DND-41 (cell line): ENCODE measurements around the gene GPRIN2.

Experiments
- EZH2 ChIP-seq: IDR thresholded peaks from 3 replicates; pipeline ENCODE4 v1.6.1; 2012; ENCODE audit warnings: borderline replicate concordance, low read depth, mild to moderate bottlenecking, moderate library complexity, low read length, inconsistent platforms; ENCODE audit not compliant: severe bottlenecking
- TF ChIP-seq, protein P1 (sequence below): IDR thresholded peaks from 2 replicates; pipeline ENCODE4 v1.5.1; 2012; ENCODE audit warnings: borderline replicate concordance, low read length, moderate library complexity, mild to moderate bottlenecking; ENCODE audit not compliant: poor library complexity, severe bottlenecking; ENCODE audit errors: extremely low read depth

DNA sequence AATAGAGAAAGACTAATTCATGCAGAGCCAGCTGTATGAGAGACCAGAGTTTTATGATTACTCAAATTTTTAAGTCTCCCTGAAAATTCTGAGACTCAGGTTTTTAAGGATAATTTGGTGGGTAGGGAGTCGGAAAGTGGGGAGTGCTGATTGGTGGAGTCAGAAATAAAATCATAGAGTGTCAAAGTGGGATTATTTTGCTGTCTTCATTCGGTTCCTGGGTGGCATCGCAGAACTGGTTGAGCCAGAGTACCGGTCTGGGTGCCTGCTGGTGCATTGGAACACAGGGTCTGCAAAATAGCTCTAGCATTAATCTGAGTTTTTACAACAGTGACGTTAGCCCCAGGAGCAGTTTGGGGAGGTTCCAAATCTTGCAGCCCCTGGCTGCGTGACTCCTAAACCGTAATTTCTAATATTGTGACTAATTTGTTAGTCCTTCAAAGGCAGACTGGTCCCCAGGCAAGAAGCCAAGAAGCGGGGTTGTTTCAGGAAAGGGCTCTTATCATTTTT lies 32.4 kb downstream of the GPRIN2 start:
- TF ChIP-seq, protein P1, sequence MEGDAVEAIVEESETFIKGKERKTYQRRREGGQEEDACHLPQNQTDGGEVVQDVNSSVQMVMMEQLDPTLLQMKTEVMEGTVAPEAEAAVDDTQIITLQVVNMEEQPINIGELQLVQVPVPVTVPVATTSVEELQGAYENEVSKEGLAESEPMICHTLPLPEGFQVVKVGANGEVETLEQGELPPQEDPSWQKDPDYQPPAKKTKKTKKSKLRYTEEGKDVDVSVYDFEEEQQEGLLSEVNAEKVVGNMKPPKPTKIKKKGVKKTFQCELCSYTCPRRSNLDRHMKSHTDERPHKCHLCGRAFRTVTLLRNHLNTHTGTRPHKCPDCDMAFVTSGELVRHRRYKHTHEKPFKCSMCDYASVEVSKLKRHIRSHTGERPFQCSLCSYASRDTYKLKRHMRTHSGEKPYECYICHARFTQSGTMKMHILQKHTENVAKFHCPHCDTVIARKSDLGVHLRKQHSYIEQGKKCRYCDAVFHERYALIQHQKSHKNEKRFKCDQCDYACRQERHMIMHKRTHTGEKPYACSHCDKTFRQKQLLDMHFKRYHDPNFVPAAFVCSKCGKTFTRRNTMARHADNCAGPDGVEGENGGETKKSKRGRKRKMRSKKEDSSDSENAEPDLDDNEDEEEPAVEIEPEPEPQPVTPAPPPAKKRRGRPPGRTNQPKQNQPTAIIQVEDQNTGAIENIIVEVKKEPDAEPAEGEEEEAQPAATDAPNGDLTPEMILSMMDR: no peak
- no peak for TF ChIP-seq EZH2
